ENCODE results near the gene BTBD6. TPM values are rescaled to one million over a fixed set of nuclear protein-coding genes. Genes with fewer than 3 reads are reported as not detected.
"Not testable (repeated sequence)": the region's sequence is repeated elsewhere in the genome, so short reads cannot be mapped to it uniquely, and the experiment has no call there.

Gene BTBD6
- total and polyA plus RNA-seq, 9 of the 15 experiments (the other 6 are each of a cell fraction or from before 2014, with no cell fraction given) = not detected

DNA sequence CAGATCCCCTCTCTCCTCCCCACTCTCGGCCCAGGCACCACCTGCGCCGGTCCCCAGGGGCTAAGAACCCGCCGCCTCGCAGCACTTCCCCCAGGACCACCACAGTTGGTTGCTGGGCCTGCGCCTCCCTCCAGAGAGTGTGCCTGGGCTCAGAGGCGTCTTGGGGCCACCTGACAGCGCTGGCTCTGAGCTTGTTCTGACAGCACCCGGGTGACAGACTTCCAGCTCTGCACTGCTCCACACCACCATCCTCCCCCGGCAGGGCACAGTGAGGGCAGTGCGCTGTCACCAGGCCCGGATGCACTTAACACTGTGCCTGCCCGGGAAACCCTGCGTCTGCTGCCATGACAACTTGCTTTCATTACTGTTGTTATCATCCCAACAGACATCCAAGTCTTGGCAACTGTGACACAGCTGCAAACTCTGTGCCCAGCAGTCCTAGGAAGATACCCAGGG is 45.8 kb downstream of the BTBD6 start:
- POLR2A ChIA-PET = no interaction called here
- Histone ChIP-seq H3K9me1 (ENCODE audit: control insufficient read depth, insufficient read depth, low read length) (no peaks in the 10 kb centered on the region), H4K20me1 (replicated peaks; ENCODE audit: control insufficient read depth, insufficient read depth, low read length) (peaks cover 10% of the 10 kb centered on the region; the same call in 1 of the 2 replicates), H3K79me2 (ENCODE audit: control insufficient read depth, insufficient read depth, low read length) (peaks cover 63% of the 10 kb centered on the region), H3K4me2 (ENCODE audit: insufficient read depth, low read length) (no peak overlapping the region), H3K4me1 (replicated peaks in 1 of 2; ENCODE audit: control insufficient read depth in 2 of 2, insufficient read depth in 2 of 2, low read length in 2 of 2) (peaks cover 0 to 29% of the 10 kb centered on the region in 2 experiments; a peak in 3 of 5 replicates), H3K27ac (ENCODE audit: extremely low read depth, low read depth, low read length) (no peak overlapping the region), H3K9ac (ENCODE audit: insufficient read depth in 1 of 2, low read depth in 2 of 2, low read length in 2 of 2) (peak overlapping the region in 1 of 2 experiments; percentile 28; a peak in 2 of 4 replicates), H3K36me3 (ENCODE audit: control insufficient read depth, insufficient read depth, low read length) (no peaks in the 10 kb centered on the region), H3K27me3 (ENCODE audit: control insufficient read depth in 2 of 2, insufficient read depth in 2 of 2, low read length in 2 of 2) (no peaks in the 10 kb centered on the region), H3K4me3 (no peak overlapping the region), H3K9me3 (replicated peaks; ENCODE audit: control insufficient read depth, insufficient read depth, low read depth, low read length) (no peaks in the 10 kb centered on the region), H2AFZ (ENCODE audit: low read depth, low read length) (no peak overlapping the region)
- FAIRE-seq (no peak), ATAC-seq (no peak), DNase-seq (ENCODE audit: extremely low read depth in 1 of 4, low spot score in 3 of 4) (no peak)
- in situ Hi-C loops (cut with MboI) (no loop called here), intact Hi-C loops (cut with micrococcal nuclease) (no loop called here)
- TF ChIP-seq KDM1A (IDR thresholded peaks at IDR 0.05) (no peak), RUNX1 (IDR thresholded peaks at IDR 0.05; ENCODE audit: low read depth) (no peak), ESRRB (CRISPR knock-in tag; IDR thresholded peaks at IDR 0.05; ENCODE audit: borderline replicate concordance) (no peak), MTA3 (IDR thresholded peaks at IDR 0.05; ENCODE audit: borderline replicate concordance) (no peak), JUND (IDR thresholded peaks at IDR 0.05; ENCODE audit: borderline replicate concordance, low read depth, low read length) (no peak), JUND (tag; IDR thresholded peaks at IDR 0.05; ENCODE audit: borderline replicate concordance, low read depth, low read length) (no peak), CHD4 (IDR thresholded peaks at IDR 0.05; ENCODE audit: insufficient read depth, insufficient replicate concordance, low read depth, low read length, poor library complexity, severe bottlenecking) (no peak), LARP7 (IDR thresholded peaks at IDR 0.05) (no peak), CTCF (IDR thresholded peaks at IDR 0.05 in 2 of 3, conservative IDR thresholded peaks at IDR 0.05 in 1 of 3; ENCODE audit: insufficient read depth in 2 of 3, low read depth in 1 of 3, low read length in 3 of 3) (no peak), CTBP1 (IDR thresholded peaks at IDR 0.05; ENCODE audit: borderline replicate concordance) (no peak)
- CTCF ChIA-PET (ENCODE audit: low intra/inter-chr PET ratio) = no interaction called here
- WGBS (ENCODE audit: insufficient coverage, low coverage, missing lambda C conversion rate) = 80% methylated on average over 4 of the region's 15 CpGs
- BruUV-seq (replicated peaks) = no TSS peak

DNA sequence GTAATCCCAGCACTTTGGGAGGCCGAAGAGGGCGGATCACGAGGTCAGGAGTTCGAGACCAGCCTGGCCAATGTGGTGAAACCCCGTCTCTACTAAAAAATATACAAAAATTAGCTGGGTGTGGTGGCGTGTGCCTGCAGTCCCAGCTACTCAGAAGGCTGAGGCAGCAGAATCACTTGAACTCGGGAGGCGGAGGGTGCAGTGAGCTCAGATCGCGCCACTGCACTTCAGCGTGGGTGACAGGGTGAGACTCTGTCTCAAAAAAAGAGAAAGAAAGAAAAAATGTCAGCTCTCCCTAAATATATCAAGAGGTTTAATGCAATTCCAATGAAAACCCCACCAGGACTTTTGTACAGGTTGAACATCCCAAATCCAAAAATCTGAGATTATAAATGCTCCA is 49.0 kb downstream of the BTBD6 start:
- H3K79me2 ChIP-seq (ENCODE audit: control insufficient read depth, insufficient read depth, low read length) = peaks cover 67% of the 10 kb centered on the region

More for the DNA sequence above, 49.0 kb downstream of the BTBD6 start:
- H3K36me3 ChIP-seq (ENCODE audit: control insufficient read depth, insufficient read depth, low read length); H3K4me3 ChIP-seq; H4K20me1 ChIP-seq (replicated peaks; ENCODE audit: control insufficient read depth, insufficient read depth, low read length); in situ Hi-C loops (cut with MboI); H3K27ac ChIP-seq (ENCODE audit: extremely low read depth, low read depth, low read length); H3K9ac ChIP-seq (ENCODE audit: insufficient read depth in 1 of 2, low read depth in 2 of 2, low read length in 2 of 2); DNase-seq (ENCODE audit: extremely low read depth in 1 of 4, low spot score in 3 of 4); H3K9me3 ChIP-seq (replicated peaks; ENCODE audit: control insufficient read depth, insufficient read depth, low read depth, low read length); H3K9me1 ChIP-seq (ENCODE audit: control insufficient read depth, insufficient read depth, low read length); CTCF ChIA-PET (ENCODE audit: low intra/inter-chr PET ratio); intact Hi-C loops (cut with micrococcal nuclease); FAIRE-seq; H3K4me2 ChIP-seq (ENCODE audit: insufficient read depth, low read length); H3K27me3 ChIP-seq (ENCODE audit: control insufficient read depth in 2 of 2, insufficient read depth in 2 of 2, low read length in 2 of 2); H2AFZ ChIP-seq (ENCODE audit: low read depth, low read length); ATAC-seq; BruUV-seq (replicated peaks): not testable (repeated sequence)
- POLR2A ChIA-PET = interaction anchor here (0.7 to 1.0 kb wide), 2 partner anchors 8 to 22 kb away, joined by 3 to 4 read pairs; no protein-coding TSS in a partner anchor
- WGBS (ENCODE audit: insufficient coverage, low coverage, missing lambda C conversion rate) = 98% methylated on average over 8 of the region's 11 CpGs
- H3K4me1 ChIP-seq (replicated peaks in 1 of 2; ENCODE audit: control insufficient read depth in 2 of 2, insufficient read depth in 2 of 2, low read length in 2 of 2) = peaks cover 0 to 35% of the 10 kb centered on the region in 2 experiments; a peak in 3 of 5 replicates
